HG03575 (cell line): ENCODE measurements around the gene PPM1B.
"Not testable (repeated sequence)": the region's sequence is repeated elsewhere in the genome, so short reads cannot be mapped to it uniquely, and the experiment has no call there.

ENCODE experiments used
- ATAC-seq: cut with Tn5 transposase; IDR thresholded peaks from one replicate; pipeline ENCODE4 v1.9.1; 2021; ENCODE audit not compliant: unreplicated experiment, insufficient number of reproducible peaks, low FRiP score; ENCODE audit errors: extremely low read depth

PPM1B gene

GRCh38 chr2:44152865-44153669, 15.6 kb upstream of the PPM1B start:
- no peak for ATAC-seq

GRCh38 chr2:44155666-44156446, 12.8 kb upstream of the PPM1B start:
- ATAC-seq, result no peak

DNA sequence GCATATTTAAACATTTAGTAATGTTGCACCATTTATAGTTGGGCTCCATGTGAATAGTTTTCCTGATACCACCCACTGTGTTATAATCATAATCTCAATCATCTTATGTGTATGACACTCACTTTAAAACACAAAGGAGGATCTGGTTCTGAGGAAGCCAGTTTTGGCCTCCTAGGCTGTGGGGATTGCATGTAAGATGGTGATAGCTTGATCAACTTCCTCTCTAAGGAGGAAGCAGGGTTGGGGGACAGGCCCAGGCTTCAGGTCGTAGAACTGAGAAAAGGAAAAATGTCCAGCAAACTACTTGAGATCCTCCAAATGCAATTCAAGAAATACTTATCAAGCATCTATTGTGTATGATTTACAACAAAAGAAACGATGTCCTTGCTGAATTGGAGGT, 4.9 kb upstream of the PPM1B start:
- no peak for ATAC-seq

GRCh38 chr2:44164617-44165016, 4.1 kb upstream of the PPM1B start:
- no peak for ATAC-seq

DNA sequence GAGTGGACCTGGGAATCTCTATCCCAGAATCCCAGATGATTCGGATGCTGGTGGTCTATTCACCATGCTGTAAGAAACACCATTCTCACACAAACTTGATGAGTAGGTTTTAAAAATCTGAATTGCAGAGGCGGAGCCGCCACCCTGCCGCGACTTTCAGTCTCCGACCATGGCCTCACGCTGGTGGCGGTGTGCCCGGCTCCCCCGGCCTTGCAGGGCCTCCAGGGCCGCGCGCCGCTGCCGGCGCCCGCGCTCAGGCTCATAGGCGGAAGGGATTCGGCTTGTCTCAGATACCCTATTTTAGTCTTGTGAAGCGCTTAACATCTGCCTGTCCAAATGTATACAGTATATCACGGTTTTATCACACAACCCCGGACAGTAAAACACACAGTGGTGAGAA, 2.6 kb upstream of the PPM1B start:
- no peak for ATAC-seq

DNA sequence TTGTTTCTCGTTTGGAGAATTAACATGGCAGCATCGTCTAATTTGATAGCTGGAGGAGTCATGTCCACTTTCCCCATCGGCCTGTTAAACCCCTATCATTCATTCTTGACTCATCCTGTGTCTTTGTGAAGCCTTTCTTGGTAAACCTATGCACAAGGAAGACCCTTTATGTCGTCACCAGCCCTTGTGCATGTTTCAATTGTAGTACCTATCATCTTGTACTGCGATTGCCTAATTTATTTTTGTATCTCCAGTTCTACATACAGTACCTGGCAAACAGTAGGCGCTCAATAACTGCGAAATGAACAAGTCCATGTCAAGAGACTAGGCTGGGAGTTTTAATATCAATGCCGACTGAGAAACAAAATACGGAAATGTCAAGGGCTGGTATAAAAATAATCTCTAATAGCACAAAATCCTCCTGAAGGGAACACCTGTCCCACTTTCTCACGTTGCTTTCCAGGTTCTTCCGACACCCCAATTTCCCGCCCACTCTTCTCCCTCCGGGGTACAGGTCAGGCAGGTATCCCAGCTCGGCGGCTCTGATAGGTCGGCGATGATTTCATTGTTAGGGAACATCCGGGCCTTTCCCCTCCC, 1.3 kb upstream of the PPM1B start:
- no peak for ATAC-seq

DNA sequence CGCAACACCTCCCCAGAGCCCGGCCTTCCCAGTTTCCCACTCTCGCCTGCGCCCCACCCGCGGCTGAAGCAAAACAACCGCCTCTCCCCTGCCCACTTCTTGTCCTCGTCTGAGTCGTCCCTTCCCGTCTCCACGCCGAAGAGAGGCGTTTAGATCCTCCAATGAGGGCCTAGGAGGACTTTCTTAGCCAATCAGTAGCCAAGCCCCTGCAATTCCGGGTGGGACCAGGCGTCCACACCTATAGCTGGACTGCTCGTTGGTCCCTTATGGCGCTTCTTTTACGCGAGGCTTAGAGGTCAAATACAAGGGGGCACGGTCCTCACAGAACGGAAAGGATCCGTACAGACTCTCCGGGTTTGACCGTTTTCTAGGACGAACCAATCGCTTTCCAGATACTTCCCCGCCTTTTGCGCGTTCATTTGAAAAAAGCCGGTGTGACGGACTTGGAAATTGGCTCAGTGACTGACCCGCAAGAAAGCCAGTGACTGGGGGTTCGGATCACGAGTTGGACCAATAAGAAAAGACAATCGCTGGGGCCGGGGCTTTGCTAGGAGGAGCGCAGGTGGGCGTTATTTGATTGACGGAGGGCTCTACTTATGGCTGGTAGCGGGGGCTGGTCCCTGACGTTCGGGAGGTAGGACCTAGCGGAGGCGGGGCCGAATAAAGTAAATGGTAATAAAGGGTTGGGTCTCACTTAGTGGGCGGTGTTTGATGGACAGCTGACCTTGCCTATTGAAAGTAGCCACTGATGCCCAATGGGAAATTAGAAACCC, 581 bp upstream of the PPM1B start:
- peak; percentile 58 for ATAC-seq

- no peak for ATAC-seq
These were observed 652 bp downstream of the PPM1B start for GRCh38 chr2:44169155-44169898.

DNA sequence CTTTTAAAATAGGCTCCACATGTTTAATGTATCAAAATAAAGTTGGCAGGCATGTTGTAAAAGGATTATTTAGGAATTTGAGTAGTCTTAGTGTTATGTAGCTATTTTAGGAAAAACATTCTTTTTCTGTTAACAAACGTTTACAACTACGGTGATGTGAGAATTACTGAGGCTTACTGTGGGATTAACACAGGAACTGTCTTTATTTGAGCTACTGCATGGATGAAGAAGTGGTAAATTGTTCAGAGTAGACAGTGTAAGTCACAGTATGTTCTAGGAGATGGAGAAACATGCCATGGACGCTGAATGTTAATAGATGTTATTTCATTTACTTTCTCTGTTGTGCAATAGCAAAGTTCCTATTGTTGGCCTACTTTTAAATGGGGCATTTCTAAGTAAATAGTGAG, 1.6 kb downstream of the PPM1B start:
- no peak for ATAC-seq

DNA sequence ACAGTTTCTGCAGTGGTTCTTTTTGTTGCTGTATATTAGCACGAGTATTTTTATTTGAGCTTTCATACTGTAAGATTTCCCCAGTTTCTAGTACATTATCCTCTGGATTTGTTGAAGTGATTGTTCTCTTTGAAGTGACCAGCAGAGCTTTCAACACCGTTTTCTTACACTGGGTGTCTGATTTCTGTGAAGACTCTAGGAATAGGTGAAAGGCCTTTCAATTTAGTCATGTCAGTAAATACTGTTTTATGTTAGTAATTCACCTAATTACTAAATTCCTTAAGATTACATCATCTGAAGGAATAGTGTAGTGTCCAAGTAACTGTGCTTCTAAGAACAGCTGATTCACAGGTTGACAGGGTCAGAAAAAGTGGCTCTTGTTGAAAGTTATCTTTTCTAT, 2.3 kb downstream of the PPM1B start:
- ATAC-seq, result no peak

GRCh38 chr2:44171442-44171841, 2.8 kb downstream of the PPM1B start:
- ATAC-seq, result not testable (repeated sequence)

DNA sequence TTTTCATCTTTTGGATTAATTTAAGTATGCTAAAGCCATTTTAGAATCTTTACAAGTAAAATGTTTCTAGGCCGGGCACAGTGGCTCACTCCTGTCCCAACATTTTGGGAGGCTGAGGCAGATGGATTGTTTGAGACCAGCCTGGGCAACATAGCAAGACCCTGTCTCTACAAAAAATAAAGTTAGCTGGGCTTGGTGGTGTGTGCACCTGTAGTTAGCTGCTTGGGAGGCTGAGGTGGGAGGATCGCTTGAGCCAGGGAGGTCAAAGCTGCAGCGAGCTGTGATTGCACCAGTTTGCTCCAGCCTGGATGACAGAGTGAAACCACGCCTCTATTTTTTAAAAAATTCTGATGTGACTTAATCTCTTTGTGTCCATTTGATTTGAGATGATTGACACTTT, 3.9 kb downstream of the PPM1B start:
- ATAC-seq, result no peak

- no peak for ATAC-seq
These were observed 10.3 kb downstream of the PPM1B start for GRCh38 chr2:44178950-44179349.

- ATAC-seq, result no peak
These were observed 13.0 kb downstream of the PPM1B start for GRCh38 chr2:44181648-44182047.

DNA sequence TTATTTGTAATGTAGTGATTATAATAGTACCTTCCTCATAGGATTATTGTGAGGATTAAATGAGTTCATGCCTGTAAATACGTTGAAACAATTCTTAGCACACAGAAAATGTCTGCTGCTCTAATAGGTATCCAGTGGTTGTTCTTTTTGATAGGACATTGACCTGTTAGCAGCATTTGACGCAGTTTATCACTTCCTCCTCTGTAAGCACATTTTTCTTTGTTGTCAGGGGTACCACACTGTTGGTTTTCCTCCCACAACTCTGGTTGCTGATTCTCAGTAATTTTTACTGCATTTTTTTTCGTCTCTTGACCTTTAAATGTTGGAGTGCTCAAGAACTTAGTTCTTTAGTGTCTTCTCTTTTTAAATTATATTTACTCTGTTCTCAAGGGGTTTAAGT, 15.4 kb downstream of the PPM1B start:
- ATAC-seq, result no peak

- ATAC-seq, result no peak
These were observed 18.1 kb downstream of the PPM1B start for GRCh38 chr2:44186810-44187209.

DNA sequence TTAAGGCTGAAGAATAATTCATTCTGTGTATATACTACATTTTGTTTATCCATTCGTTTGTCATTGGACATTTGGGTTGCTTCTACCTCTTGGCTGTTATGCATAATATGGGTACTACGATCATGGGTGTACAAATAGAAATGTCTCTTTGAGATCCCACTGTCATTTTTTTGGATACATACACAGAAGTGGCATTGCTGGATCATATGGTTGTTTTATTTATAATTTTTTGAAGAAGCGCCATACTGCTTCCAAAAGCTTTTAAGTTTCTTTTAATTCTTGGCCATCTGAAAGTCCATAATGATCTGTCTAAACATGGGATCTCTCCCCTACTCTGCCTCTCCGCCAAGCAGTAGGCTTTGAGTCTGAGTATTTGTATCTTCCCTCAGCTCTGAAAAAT, 18.6 kb downstream of the PPM1B start:
- no peak for ATAC-seq

DNA sequence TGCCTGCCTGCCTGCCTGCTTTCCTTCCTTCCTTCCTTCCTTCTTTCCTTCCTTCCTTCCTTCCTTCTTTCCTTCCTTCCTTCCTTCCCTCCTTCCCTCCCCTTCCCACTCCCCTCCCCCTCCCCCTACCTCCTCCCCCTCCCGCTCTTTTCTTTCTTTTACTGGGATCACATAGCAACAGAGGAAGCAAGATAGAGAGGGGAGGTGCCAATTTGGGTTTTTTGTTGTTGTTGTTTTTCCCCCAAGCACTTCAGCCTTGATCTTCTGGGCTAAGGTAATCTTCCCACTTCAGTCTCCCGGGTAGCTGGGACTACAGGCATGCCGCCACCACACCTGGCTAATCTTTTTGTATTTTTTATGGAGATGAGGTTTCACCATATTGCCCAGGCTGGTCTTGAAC, 20.0 kb downstream of the PPM1B start:
- ATAC-seq, result no peak

GRCh38 chr2:44189104-44189503, 20.4 kb downstream of the PPM1B start:
- no peak for ATAC-seq
